Keratinocyte (primary cell): ENCODE measurements around the gene GLI2. TPM values are rescaled to one million over a fixed set of nuclear protein-coding genes. Genes with fewer than 3 reads are reported as not detected.

Experiments
- DNase-seq: peaks from one replicate; pipeline ENCODE4 v3.0.0-alpha.2; 2011; ENCODE audit warnings: low read depth, missing footprints, low spot score
- FAIRE-seq: peaks from 2 replicates; lab custom pipeline; 2011; peaks lifted over from hg19 to GRCh38; lab: Jason Lieb, UNC
- H2AFZ ChIP-seq: 2 replicates; pipeline ENCODE4 v1.6.0; 2012; ENCODE audit warnings: low read length, control low read depth, inconsistent platforms; ENCODE audit not compliant: control insufficient read depth
- H3K27ac ChIP-seq: 2 replicates; pipeline ENCODE4 v1.5.1; 2011; ENCODE audit warnings: low read length; ENCODE audit not compliant: control insufficient read depth, insufficient read depth
- H3K27me3 ChIP-seq: 3 replicates; pipeline ENCODE4 v1.6.0; 2011; ENCODE audit warnings: low read length; ENCODE audit not compliant: control insufficient read depth, insufficient read depth; ENCODE audit errors: extremely low read depth
- H3K36me3 ChIP-seq, 2 experiments: 2 replicates in 1 of 2; 3 replicates in 1 of 2; pipeline ENCODE4 v1.5.1; 2011; ENCODE audit warnings: low read length in 2 of 2, mild to moderate bottlenecking in 1 of 2; ENCODE audit not compliant: control insufficient read depth in 2 of 2, insufficient read depth in 2 of 2; ENCODE audit errors: extremely low read depth in 1 of 2
- H3K4me1 ChIP-seq: 3 replicates; pipeline ENCODE4 v1.5.1; 2011; ENCODE audit warnings: low read length; ENCODE audit not compliant: control insufficient read depth, insufficient read depth; ENCODE audit errors: extremely low read depth
- H3K4me2 ChIP-seq: 3 replicates; pipeline ENCODE4 v1.6.0; 2011; ENCODE audit warnings: low read depth, low read length; ENCODE audit not compliant: control insufficient read depth, insufficient read depth; ENCODE audit errors: extremely low read depth
- H3K4me3 ChIP-seq, 3 experiments: fragments of 200-600 bp in 1 of 3; sonication (generic) in 1 of 3; 2 replicates in 2 of 3; 3 replicates in 1 of 3; pipeline ENCODE4 v1.5.1; 2011 to 2016; ENCODE audit warnings: low read length in 3 of 3, mild to moderate bottlenecking in 3 of 3, control low read depth in 2 of 3, inconsistent platforms in 1 of 3, low read depth in 1 of 3, mixed read lengths in 1 of 3, mixed run types in 1 of 3, moderate library complexity in 1 of 3; ENCODE audit not compliant: control insufficient read depth in 2 of 3, insufficient read depth in 2 of 3; ENCODE audit errors: extremely low read depth in 1 of 3
- H3K79me2 ChIP-seq: 2 replicates; pipeline ENCODE4 v1.6.0; 2012; ENCODE audit warnings: low read length; ENCODE audit not compliant: control insufficient read depth, insufficient read depth
- H3K9ac ChIP-seq: 3 replicates; pipeline ENCODE4 v1.6.0; 2011; ENCODE audit warnings: low read length; ENCODE audit not compliant: control insufficient read depth, insufficient read depth; ENCODE audit errors: extremely low read depth
- H3K9me1 ChIP-seq: 3 replicates; pipeline ENCODE4 v1.6.0; 2011; ENCODE audit warnings: low read length; ENCODE audit not compliant: control insufficient read depth, insufficient read depth; ENCODE audit errors: extremely low read depth
- H3K9me3 ChIP-seq: 2 replicates; pipeline ENCODE4 v1.5.1; 2012; ENCODE audit warnings: low read depth, low read length; ENCODE audit not compliant: control insufficient read depth
- H4K20me1 ChIP-seq: 3 replicates; pipeline ENCODE4 v1.6.0; 2011; ENCODE audit warnings: low read length; ENCODE audit not compliant: control insufficient read depth, insufficient read depth; ENCODE audit errors: extremely low read depth
- EZH2 ChIP-seq: IDR thresholded peaks from one replicate; pipeline ENCODE4 v1.6.1; 2012; ENCODE audit warnings: inconsistent platforms, mild to moderate bottlenecking, low read length, moderate library complexity
- dilution Hi-C: fragments of 300-500 bp; cut with MboI; formaldehyde crosslinking; loops from one replicate; pipeline ENCODE4 v1.7.0; 2020; ENCODE audit warnings: low sequenced_read_pairs; ENCODE audit not compliant: extremely low pct_ligation_motif_present
- polyA plus RNA-seq, 5 experiments: library from polyadenylated mRNA; depleted of rRNA in 3 of 5; stranded (reverse) in 3 of 5; stranded (forward) in 1 of 5; unstranded in 1 of 5; fragments of >200 nt; gene quantifications; 1 replicate in 1 of 5; 2 replicates in 3 of 5; 3 replicates in 1 of 5; pipeline versions ENCODE4 v1.2.1 to v1.2.3, GENCODE V29; 2011 to 2012; ENCODE audit warnings: missing spikeins in 2 of 5, low read depth in 1 of 5, low replicate concordance in 1 of 5
- TF ChIP-seq, protein P1 (sequence below), 3 experiments: IDR thresholded peaks in 1 of 3; conservative IDR thresholded peaks in 1 of 3; optimal IDR thresholded peaks in 1 of 3; 2 replicates in 2 of 3; 3 replicates in 1 of 3; pipeline versions ENCODE3 to v1.5.1; 2011; ENCODE audit warnings: low read length in 3 of 3, mild to moderate bottlenecking in 3 of 3, moderate library complexity in 2 of 3, control low read depth in 1 of 3, inconsistent platforms in 1 of 3; ENCODE audit not compliant: insufficient read depth in 2 of 3; ENCODE audit errors: extremely low read depth in 1 of 3

GLI2 gene
- polyA plus RNA-seq, 1 donor (not counting 4 experiments of a cell fraction or from before 2014, with no cell fraction given) = 0.04 TPM

DNA sequence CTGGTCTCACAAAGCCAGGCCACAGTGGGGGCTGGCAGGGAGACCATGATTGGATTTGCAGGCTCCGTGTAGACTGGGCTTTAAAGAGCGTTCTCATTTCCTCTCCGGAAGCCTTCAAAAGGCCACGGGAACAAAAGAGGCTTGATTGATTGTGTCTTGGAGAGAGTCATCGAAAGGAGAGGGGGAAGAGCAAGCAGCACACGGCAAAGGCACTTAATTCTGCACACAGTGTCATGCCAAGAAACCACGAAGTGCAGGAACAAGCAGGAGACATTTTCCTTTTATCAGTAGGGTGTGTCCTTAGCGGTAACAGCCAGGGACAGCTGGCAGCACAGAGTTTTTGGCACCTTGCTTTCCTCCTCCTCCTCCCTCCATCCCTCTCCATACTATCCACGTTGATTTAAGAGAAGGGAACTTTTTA is 47.7 kb downstream of the GLI2 start:
- no peak for TF ChIP-seq EZH2
- TF ChIP-seq, protein P1, sequence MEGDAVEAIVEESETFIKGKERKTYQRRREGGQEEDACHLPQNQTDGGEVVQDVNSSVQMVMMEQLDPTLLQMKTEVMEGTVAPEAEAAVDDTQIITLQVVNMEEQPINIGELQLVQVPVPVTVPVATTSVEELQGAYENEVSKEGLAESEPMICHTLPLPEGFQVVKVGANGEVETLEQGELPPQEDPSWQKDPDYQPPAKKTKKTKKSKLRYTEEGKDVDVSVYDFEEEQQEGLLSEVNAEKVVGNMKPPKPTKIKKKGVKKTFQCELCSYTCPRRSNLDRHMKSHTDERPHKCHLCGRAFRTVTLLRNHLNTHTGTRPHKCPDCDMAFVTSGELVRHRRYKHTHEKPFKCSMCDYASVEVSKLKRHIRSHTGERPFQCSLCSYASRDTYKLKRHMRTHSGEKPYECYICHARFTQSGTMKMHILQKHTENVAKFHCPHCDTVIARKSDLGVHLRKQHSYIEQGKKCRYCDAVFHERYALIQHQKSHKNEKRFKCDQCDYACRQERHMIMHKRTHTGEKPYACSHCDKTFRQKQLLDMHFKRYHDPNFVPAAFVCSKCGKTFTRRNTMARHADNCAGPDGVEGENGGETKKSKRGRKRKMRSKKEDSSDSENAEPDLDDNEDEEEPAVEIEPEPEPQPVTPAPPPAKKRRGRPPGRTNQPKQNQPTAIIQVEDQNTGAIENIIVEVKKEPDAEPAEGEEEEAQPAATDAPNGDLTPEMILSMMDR (optimal IDR thresholded peaks at IDR 0.05 in 1 of 3, IDR thresholded peaks at IDR 0.05 in 1 of 3, conservative IDR thresholded peaks at IDR 0.05 in 1 of 3; ENCODE audit: extremely low read depth in 1 of 3, insufficient read depth in 2 of 3, low read length in 3 of 3) = no peak
- H3K9ac ChIP-seq = no peak overlapping the region
- no peaks in the 10 kb centered on the region for H3K79me2 ChIP-seq
- peaks cover 8% of the 10 kb centered on the region for H3K27me3 ChIP-seq
- H2AFZ ChIP-seq = no peak overlapping the region
- no peak overlapping the region for H3K4me3 ChIP-seq
- no peaks in the 10 kb centered on the region for H4K20me1 ChIP-seq
- peak overlapping the region; percentile 6 for H3K4me2 ChIP-seq
- FAIRE-seq (peak; percentile 78), DNase-seq (no peak)
- H3K4me1 ChIP-seq = peaks cover 36% of the 10 kb centered on the region
- no peak overlapping the region for H3K27ac ChIP-seq
- no peaks in the 10 kb centered on the region for H3K9me1 ChIP-seq
- dilution Hi-C loops = no loop called here
- H3K9me3 ChIP-seq = no peaks in the 10 kb centered on the region
- no peaks in the 10 kb centered on the region for H3K36me3 ChIP-seq

- Histone ChIP-seq H4K20me1 (no peaks in the 10 kb centered on the region), H3K4me1 (peaks cover 36% of the 10 kb centered on the region), H3K9ac (no peak overlapping the region), H3K27me3 (peaks cover 8% of the 10 kb centered on the region), H3K27ac (no peak overlapping the region), H2AFZ (no peak overlapping the region), H3K36me3 (no peaks in the 10 kb centered on the region), H3K9me1 (no peaks in the 10 kb centered on the region), H3K4me3 (no peak overlapping the region), H3K9me3 (no peaks in the 10 kb centered on the region), H3K79me2 (no peaks in the 10 kb centered on the region), H3K4me2 (no peak overlapping the region)
- dilution Hi-C loops = no loop called here
- no peak for TF ChIP-seq EZH2
- TF ChIP-seq, protein P1 (optimal IDR thresholded peaks at IDR 0.05 in 1 of 3, IDR thresholded peaks at IDR 0.05 in 1 of 3, conservative IDR thresholded peaks at IDR 0.05 in 1 of 3; ENCODE audit: extremely low read depth in 1 of 3, insufficient read depth in 2 of 3, low read length in 3 of 3) = no peak
- no peak for DNase-seq
- FAIRE-seq = no peak
Observed at GRCh38 chr2:120783969-120784372, 48.3 kb downstream of the GLI2 start.
